AG04449 (cell line): ENCODE results near the gene YPEL1.

ENCODE experiments used
- CTCF ChIA-PET: fragments of 350-600 bp; formaldehyde crosslinking; extraction: SDS; loops from one replicate; lab custom pipeline; 2021; ENCODE audit warnings: antibody characterized with exemption; lab: Yijun Ruan, JAX
- POLR2A ChIA-PET: fragments of 400-600, 350-600 bp; formaldehyde crosslinking; extraction: SDS; loops from one replicate; lab custom pipeline; 2020; ENCODE audit warnings: antibody characterized with exemption, inconsistent platforms; lab: Yijun Ruan, JAX
- DNase-seq: peaks from one replicate; pipeline ENCODE4 v3.0.0-alpha.2; 2010; ENCODE audit warnings: low read depth, low spot score
- H3K4me3 ChIP-seq: 2 replicates; pipeline ENCODE4 v1.5.1; 2011; ENCODE audit warnings: low read depth, mild to moderate bottlenecking, control low read depth, low read length
- CTCF ChIP-seq: IDR thresholded peaks from one replicate; pipeline ENCODE4 v1.5.1; 2011; ENCODE audit warnings: mild to moderate bottlenecking, moderate library complexity, low read length, control low read depth, inconsistent platforms; ENCODE audit not compliant: insufficient read depth; ENCODE audit errors: missing control alignments

The YPEL1 gene

GRCh38 chr22:21698430-21699329 lies 36.9 kb downstream of the YPEL1 start:
- H3K4me3 ChIP-seq: no peak overlapping the region
- no peak for DNase-seq
- ChIA-PET CTCF (interaction anchor here (1.2 to 2.0 kb wide), 4 partner anchors 8 to 240 kb away, joined by 4 to 12 read pairs (median 6); no protein-coding TSS in a partner anchor), POLR2A (interaction anchor here (0.6 kb wide), 1 partner anchor 17 kb away, joined by 3 read pairs; no protein-coding TSS in a partner anchor)
- TF ChIP-seq CTCF: no peak

GRCh38 chr22:21697880-21698279 lies 37.7 kb downstream of the YPEL1 start:
- no peak overlapping the region for H3K4me3 ChIP-seq
- peak; percentile 47 for DNase-seq
- ChIA-PET CTCF (interaction anchor here (0.8 to 2.0 kb wide), 6 partner anchors 9 to 252 kb away, joined by 3 to 12 read pairs (median 4); no protein-coding TSS in a partner anchor), POLR2A (no interaction called here)
- TF ChIP-seq CTCF: no peak

GRCh38 chr22:21697021-21697771 lies 38.4 kb downstream of the YPEL1 start:
- no peak for DNase-seq
- CTCF ChIA-PET: interaction anchor here (0.8 to 2.0 kb wide), 6 partner anchors 10 to 252 kb away, joined by 3 to 12 read pairs (median 4); no protein-coding TSS in a partner anchor
- POLR2A ChIA-PET: no interaction called here
- no peak for TF ChIP-seq CTCF
- no peak overlapping the region for H3K4me3 ChIP-seq

- no peak for DNase-seq
- no peak overlapping the region for H3K4me3 ChIP-seq
- ChIA-PET CTCF (no interaction called here), POLR2A (no interaction called here)
- no peak for TF ChIP-seq CTCF
Measured at GRCh38 chr22:21696115-21696514, 39.5 kb downstream of the YPEL1 start.

- no peak for DNase-seq
- no peak overlapping the region for H3K4me3 ChIP-seq
- POLR2A ChIA-PET: no interaction called here
- CTCF ChIA-PET: interaction anchor here (1.1 kb wide), 1 partner anchor 243 kb away, joined by 3 read pairs; no protein-coding TSS in a partner anchor
- TF ChIP-seq CTCF: no peak
Measured at GRCh38 chr22:21695430-21696085, 40.0 kb downstream of the YPEL1 start.
